ENCODE results near the gene MLLT3. TPM values are rescaled to one million over a fixed set of nuclear protein-coding genes. Genes with fewer than 3 reads are reported as not detected.

Gene MLLT3
- total RNA-seq, 1 experiment from 2014 or later: 7.0 TPM

DNA sequence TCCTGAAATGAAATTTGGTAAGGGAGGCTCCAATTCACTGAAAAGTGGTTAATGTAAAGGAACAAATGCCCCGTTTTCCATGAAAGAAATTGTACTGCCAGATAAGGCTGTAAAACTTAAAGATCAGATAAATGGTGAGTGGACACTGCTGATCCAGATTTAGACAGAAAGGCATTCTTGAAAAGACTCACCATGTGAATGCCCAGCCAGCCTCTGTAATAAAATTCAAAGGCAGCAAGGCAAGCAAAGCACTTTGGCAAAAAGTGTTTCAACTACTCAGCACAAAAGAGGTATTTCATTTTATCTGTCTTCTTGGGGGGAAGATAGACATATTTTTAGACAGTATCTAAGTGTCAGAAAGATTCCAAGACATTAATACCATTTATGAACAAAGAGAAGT is 133.6 kb downstream of the MLLT3 start:
- Mint-ChIP-seq H3K27me3 (ENCODE audit: low read depth) (no peaks in the 10 kb centered on the region), H3K9me3 (no peaks in the 10 kb centered on the region), H3K27ac (no peak overlapping the region), H3K4me1 (peaks cover 7% of the 10 kb centered on the region), H3K4me3 (no peak overlapping the region), H3K36me3 (no peaks in the 10 kb centered on the region)
- POLR2A ChIA-PET: no interaction called here
- CTCF ChIA-PET: no interaction called here
- no peak for TF ChIP-seq ZNF317 (CRISPR knock-in tag; IDR thresholded peaks at IDR 0.05; ENCODE audit: borderline replicate concordance, low read depth)
- no peak for TF ChIP-seq SMAD4 (CRISPR knock-in tag; IDR thresholded peaks at IDR 0.05)
- TF ChIP-seq, protein P1, sequence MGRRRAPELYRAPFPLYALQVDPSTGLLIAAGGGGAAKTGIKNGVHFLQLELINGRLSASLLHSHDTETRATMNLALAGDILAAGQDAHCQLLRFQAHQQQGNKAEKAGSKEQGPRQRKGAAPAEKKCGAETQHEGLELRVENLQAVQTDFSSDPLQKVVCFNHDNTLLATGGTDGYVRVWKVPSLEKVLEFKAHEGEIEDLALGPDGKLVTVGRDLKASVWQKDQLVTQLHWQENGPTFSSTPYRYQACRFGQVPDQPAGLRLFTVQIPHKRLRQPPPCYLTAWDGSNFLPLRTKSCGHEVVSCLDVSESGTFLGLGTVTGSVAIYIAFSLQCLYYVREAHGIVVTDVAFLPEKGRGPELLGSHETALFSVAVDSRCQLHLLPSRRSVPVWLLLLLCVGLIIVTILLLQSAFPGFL (CRISPR knock-in tag; IDR thresholded peaks at IDR 0.05; ENCODE audit: borderline replicate concordance): no peak
- TF ChIP-seq CREB1 (CRISPR knock-in tag; IDR thresholded peaks at IDR 0.05): no peak
- TF ChIP-seq IRF2 (CRISPR knock-in tag; IDR thresholded peaks at IDR 0.05; ENCODE audit: borderline replicate concordance, low read depth): no peak
- DNase-seq (ENCODE audit: low spot score): no peak
- ATAC-seq: no peak

DNA sequence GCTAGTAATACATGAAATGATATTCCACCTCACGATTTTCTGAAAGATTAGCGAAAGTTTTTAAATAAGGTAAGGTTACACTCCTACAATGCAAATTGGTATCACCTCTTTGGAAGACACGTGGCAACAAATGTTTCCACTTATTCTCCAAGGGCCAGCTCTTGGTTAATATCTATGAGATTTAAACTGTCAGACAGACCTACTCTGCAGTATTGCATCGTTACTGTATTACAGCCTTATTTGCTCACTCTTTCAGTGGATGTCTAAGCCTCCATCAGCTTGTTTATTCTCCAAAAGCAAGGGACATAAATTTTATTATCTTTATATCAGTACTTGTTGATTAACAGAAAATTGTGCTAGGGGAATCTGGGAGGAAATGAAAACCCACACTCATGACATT is 135.7 kb downstream of the MLLT3 start:
- Mint-ChIP-seq H3K27me3 (ENCODE audit: low read depth) (no peaks in the 10 kb centered on the region), H3K27ac (no peak overlapping the region), H3K9me3 (no peaks in the 10 kb centered on the region), H3K4me3 (no peak overlapping the region), H3K4me1 (peaks cover 14% of the 10 kb centered on the region), H3K36me3 (no peaks in the 10 kb centered on the region)
- no peak for TF ChIP-seq TCF7 (CRISPR knock-in tag; IDR thresholded peaks at IDR 0.05; ENCODE audit: low read depth)
- no peak for TF ChIP-seq GRHL2 (CRISPR knock-in tag; IDR thresholded peaks at IDR 0.05; ENCODE audit: insufficient replicate concordance, severe bottlenecking)
- TF ChIP-seq, protein P2, sequence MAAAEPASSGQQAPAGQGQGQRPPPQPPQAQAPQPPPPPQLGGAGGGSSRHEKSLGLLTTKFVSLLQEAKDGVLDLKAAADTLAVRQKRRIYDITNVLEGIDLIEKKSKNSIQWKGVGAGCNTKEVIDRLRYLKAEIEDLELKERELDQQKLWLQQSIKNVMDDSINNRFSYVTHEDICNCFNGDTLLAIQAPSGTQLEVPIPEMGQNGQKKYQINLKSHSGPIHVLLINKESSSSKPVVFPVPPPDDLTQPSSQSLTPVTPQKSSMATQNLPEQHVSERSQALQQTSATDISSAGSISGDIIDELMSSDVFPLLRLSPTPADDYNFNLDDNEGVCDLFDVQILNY (CRISPR knock-in tag; IDR thresholded peaks at IDR 0.05): no peak
- TF ChIP-seq, protein P3, sequence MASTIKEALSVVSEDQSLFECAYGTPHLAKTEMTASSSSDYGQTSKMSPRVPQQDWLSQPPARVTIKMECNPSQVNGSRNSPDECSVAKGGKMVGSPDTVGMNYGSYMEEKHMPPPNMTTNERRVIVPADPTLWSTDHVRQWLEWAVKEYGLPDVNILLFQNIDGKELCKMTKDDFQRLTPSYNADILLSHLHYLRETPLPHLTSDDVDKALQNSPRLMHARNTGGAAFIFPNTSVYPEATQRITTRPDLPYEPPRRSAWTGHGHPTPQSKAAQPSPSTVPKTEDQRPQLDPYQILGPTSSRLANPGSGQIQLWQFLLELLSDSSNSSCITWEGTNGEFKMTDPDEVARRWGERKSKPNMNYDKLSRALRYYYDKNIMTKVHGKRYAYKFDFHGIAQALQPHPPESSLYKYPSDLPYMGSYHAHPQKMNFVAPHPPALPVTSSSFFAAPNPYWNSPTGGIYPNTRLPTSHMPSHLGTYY (CRISPR knock-in tag; IDR thresholded peaks at IDR 0.05): no peak
- no peak for TF ChIP-seq EMX1 (CRISPR knock-in tag; IDR thresholded peaks at IDR 0.05)
- TF ChIP-seq, protein P4, sequence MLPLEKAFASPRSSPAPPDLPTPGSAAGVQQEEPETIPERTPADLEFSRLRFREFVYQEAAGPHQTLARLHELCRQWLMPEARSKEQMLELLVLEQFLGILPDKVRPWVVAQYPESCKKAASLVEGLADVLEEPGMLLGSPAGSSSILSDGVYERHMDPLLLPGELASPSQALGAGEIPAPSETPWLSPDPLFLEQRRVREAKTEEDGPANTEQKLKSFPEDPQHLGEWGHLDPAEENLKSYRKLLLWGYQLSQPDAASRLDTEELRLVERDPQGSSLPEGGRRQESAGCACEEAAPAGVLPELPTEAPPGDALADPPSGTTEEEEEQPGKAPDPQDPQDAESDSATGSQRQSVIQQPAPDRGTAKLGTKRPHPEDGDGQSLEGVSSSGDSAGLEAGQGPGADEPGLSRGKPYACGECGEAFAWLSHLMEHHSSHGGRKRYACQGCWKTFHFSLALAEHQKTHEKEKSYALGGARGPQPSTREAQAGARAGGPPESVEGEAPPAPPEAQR (CRISPR knock-in tag; IDR thresholded peaks at IDR 0.05): no peak
- TF ChIP-seq SMAD3 (CRISPR knock-in tag; IDR thresholded peaks at IDR 0.05; ENCODE audit: borderline replicate concordance): no peak
- no peak for TF ChIP-seq IRF2 (CRISPR knock-in tag; IDR thresholded peaks at IDR 0.05; ENCODE audit: borderline replicate concordance, low read depth)
- TF ChIP-seq, protein P5, sequence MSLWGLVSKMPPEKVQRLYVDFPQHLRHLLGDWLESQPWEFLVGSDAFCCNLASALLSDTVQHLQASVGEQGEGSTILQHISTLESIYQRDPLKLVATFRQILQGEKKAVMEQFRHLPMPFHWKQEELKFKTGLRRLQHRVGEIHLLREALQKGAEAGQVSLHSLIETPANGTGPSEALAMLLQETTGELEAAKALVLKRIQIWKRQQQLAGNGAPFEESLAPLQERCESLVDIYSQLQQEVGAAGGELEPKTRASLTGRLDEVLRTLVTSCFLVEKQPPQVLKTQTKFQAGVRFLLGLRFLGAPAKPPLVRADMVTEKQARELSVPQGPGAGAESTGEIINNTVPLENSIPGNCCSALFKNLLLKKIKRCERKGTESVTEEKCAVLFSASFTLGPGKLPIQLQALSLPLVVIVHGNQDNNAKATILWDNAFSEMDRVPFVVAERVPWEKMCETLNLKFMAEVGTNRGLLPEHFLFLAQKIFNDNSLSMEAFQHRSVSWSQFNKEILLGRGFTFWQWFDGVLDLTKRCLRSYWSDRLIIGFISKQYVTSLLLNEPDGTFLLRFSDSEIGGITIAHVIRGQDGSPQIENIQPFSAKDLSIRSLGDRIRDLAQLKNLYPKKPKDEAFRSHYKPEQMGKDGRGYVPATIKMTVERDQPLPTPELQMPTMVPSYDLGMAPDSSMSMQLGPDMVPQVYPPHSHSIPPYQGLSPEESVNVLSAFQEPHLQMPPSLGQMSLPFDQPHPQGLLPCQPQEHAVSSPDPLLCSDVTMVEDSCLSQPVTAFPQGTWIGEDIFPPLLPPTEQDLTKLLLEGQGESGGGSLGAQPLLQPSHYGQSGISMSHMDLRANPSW (CRISPR knock-in tag; conservative IDR thresholded peaks at IDR 0.05; ENCODE audit: low read depth): no peak
- TF ChIP-seq NR3C1 (CRISPR knock-in tag; conservative IDR thresholded peaks at IDR 0.05; ENCODE audit: low read depth): no peak
- TF ChIP-seq, protein P6, sequence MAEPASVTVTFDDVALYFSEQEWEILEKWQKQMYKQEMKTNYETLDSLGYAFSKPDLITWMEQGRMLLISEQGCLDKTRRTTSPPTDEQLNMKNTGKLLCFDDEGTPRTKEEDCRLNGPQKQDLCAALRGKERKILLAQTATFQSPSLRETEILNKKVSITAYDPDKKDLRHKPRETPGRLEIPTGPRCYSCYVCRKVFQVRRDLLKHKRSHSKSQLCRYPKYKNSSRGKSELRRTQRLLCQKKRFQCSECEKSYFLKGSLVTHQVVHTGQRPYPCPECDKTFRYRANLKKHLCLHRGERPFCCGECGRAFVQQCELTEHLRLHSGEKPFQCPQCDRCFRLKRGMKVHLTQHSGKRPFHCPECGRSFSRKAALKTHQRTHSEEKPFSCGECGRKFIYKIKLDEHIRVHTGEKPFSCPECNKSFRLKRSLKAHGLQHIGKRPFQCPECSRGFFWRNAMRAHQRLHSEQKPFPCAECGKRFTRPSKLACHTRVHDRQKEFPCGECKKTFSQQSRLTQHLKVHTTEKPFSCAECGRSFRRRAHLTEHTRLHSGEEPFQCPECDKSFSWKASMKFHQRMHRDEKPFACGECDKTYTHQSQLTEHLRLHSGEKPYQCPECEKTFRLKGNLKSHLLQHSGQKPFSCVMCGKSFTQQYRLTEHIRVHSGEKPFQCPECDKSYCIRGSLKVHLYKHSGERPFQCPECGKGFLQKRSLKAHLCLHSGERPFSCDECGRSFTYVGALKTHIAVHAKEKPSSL (CRISPR knock-in tag; conservative IDR thresholded peaks at IDR 0.05): no peak
- ChIA-PET POLR2A (interaction anchor here (0.6 kb wide), 1 partner anchor 15 kb away, joined by 3 read pairs; no protein-coding TSS in a partner anchor), CTCF (no interaction called here)
- DNase-seq (ENCODE audit: low spot score) (no peak), ATAC-seq (no peak)
